ENCODE data around the gene ME1. TPM values are rescaled to one million over a fixed set of nuclear protein-coding genes. Genes with fewer than 3 reads are reported as not detected.

The ME1 gene
- total RNA-seq, 1 experiment from 2014 or later, result 7.8 TPM

DNA sequence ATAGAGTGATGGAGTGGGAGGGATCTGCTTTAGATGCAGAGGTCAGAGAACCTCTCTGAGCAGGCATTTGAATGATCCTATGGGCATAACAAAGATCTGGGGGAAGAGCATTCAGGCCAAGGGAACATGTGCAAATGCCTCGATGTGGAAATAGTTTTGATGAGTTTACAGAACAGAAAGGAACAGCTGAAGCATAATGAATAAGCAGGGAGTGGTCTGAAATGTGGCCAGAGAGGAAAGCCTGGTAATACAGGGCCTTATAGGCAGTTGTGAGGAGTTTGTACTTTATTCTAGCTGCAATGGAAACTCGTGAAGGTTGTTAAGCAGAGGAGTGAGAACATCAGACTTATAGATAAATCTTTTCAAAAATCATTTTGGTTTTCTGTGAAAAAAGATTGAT, 33.0 kb upstream of the ME1 start:
- Histone ChIP-seq H4K20me1 (ENCODE audit: control insufficient read depth, insufficient read depth, insufficient read length) (no peaks in the 10 kb centered on the region), H2AK5ac (ENCODE audit: insufficient read length, low read length) (no peak overlapping the region), H3K14ac (ENCODE audit: insufficient read depth, low read length) (no peak overlapping the region), H2BK120ac (ENCODE audit: low read depth, low read length, poor library complexity, severe bottlenecking) (no peak overlapping the region), H3K27ac (ENCODE audit: insufficient read length, low read depth, low read length) (no peak overlapping the region), H3K18ac (ENCODE audit: insufficient read length, low read depth, low read length) (no peak overlapping the region), H3K23me2 (ENCODE audit: insufficient read length, low read depth, low read length, poor library complexity, severe bottlenecking) (no peaks in the 10 kb centered on the region), H3K79me2 (ENCODE audit: insufficient read depth, low read length) (no peaks in the 10 kb centered on the region), H3T11ph (ENCODE audit: low read length) (no peak overlapping the region), H2BK5ac (ENCODE audit: insufficient read length, low read length) (no peak overlapping the region), H4K5ac (ENCODE audit: insufficient read length, low read depth, low read length) (no peak overlapping the region), H3K4me2 (ENCODE audit: insufficient read depth, insufficient read length, low read length) (no peak overlapping the region), H3K79me1 (ENCODE audit: insufficient read depth, low read depth, low read length, poor library complexity, severe bottlenecking) (no peaks in the 10 kb centered on the region), H3K27me3 (ENCODE audit: insufficient read depth, low read length) (peaks cover 8% of the 10 kb centered on the region; the same call in 1 of the 2 replicates), H3K9me3 (ENCODE audit: control insufficient read depth, low read depth, low read length) (no peaks in the 10 kb centered on the region), H4K8ac (replicated peaks; ENCODE audit: insufficient read length, low read depth, low read length) (no peak overlapping the region), H4K91ac (ENCODE audit: insufficient read length, low read depth, low read length) (no peak overlapping the region), H2AFZ (ENCODE audit: low read length) (no peak overlapping the region), H3K56ac (ENCODE audit: insufficient read length, low read depth, low read length) (no peak overlapping the region), H2BK15ac (ENCODE audit: low read depth, low read length) (no peak overlapping the region), H2BK20ac (ENCODE audit: low read depth, low read length, poor library complexity, severe bottlenecking) (no peak overlapping the region), H3K9ac (ENCODE audit: extremely low read depth, insufficient read length, low read length) (no peak overlapping the region), H3K4ac (ENCODE audit: low read depth, low read length) (no peak overlapping the region), H2BK12ac (ENCODE audit: insufficient read length, low read depth, low read length) (no peak overlapping the region), H3K23ac (ENCODE audit: insufficient read length, low read depth, low read length) (no peak overlapping the region), H3K4me1 (ENCODE audit: insufficient read depth, low read length) (no peaks in the 10 kb centered on the region)
- TF ChIP-seq, protein P1, sequence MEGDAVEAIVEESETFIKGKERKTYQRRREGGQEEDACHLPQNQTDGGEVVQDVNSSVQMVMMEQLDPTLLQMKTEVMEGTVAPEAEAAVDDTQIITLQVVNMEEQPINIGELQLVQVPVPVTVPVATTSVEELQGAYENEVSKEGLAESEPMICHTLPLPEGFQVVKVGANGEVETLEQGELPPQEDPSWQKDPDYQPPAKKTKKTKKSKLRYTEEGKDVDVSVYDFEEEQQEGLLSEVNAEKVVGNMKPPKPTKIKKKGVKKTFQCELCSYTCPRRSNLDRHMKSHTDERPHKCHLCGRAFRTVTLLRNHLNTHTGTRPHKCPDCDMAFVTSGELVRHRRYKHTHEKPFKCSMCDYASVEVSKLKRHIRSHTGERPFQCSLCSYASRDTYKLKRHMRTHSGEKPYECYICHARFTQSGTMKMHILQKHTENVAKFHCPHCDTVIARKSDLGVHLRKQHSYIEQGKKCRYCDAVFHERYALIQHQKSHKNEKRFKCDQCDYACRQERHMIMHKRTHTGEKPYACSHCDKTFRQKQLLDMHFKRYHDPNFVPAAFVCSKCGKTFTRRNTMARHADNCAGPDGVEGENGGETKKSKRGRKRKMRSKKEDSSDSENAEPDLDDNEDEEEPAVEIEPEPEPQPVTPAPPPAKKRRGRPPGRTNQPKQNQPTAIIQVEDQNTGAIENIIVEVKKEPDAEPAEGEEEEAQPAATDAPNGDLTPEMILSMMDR (conservative IDR thresholded peaks at IDR 0.05), result no peak
- no peak overlapping the region for H3K4me3 Mint-ChIP-seq
- WGBS (ENCODE audit: extremely low coverage, insufficient read length, low lambda C conversion rate), result no CpG with 5 or more reads among the region's 2 CpGs
- DNase-seq, result no peak
- peaks cover 0 to 1% (median 0%) of the 10 kb centered on the region in 3 experiments; a peak in 1 of 7 replicates for H3K36me3 Mint-ChIP-seq (ENCODE audit: insufficient read depth in 1 of 3, low read depth in 3 of 3)
- H3K27me3 Mint-ChIP-seq (ENCODE audit: low read depth), result peaks cover 53% of the 10 kb centered on the region
- H3K4me1 Mint-ChIP-seq, result peaks cover 18 to 22% of the 10 kb centered on the region in 2 experiments
- H3K9me3 Mint-ChIP-seq, result peaks cover 0 to 4% of the 10 kb centered on the region in 2 experiments; a peak in 1 of 5 replicates
- H3K27ac Mint-ChIP-seq, result no peak overlapping the region
